HepG2 (cell line): ENCODE measurements around the gene OTOP3.
"Not testable (repeated sequence)": the region's sequence is repeated elsewhere in the genome, so short reads cannot be mapped to it uniquely, and the experiment has no call there.

Experiments used
- KLF15 ChIP-seq: sonication (generic); formaldehyde crosslinking; IDR thresholded peaks from 2 replicates; pipeline ENCODE4 v1.8.1; 2023; ENCODE audit warnings: borderline replicate concordance, mild to moderate bottlenecking, inconsistent platforms, missing genetic modification reagents, mixed read lengths
- TP53 ChIP-seq: sonication (generic); formaldehyde crosslinking; conservative IDR thresholded peaks from 2 replicates; pipeline ENCODE4 v1.4.0; 2020; ENCODE audit warnings: missing genetic modification reagents
- ZNF616 ChIP-seq: sonication (generic); formaldehyde crosslinking; IDR thresholded peaks from 2 replicates; pipeline ENCODE4 v1.5.0; 2020; ENCODE audit warnings: low read depth, mild to moderate bottlenecking, missing genetic modification reagents
- TF ChIP-seq, protein P1 (sequence below): sonication (generic); formaldehyde crosslinking; IDR thresholded peaks from 2 replicates; pipeline ENCODE4; 2020; ENCODE audit warnings: missing genetic modification reagents, mild to moderate bottlenecking, borderline replicate concordance
- TF ChIP-seq, protein P2 (sequence below): sonication (generic); formaldehyde crosslinking; IDR thresholded peaks from 2 replicates; pipeline ENCODE4 v1.5.0; 2020; ENCODE audit warnings: mild to moderate bottlenecking, missing genetic modification reagents, moderate library complexity

DNA sequence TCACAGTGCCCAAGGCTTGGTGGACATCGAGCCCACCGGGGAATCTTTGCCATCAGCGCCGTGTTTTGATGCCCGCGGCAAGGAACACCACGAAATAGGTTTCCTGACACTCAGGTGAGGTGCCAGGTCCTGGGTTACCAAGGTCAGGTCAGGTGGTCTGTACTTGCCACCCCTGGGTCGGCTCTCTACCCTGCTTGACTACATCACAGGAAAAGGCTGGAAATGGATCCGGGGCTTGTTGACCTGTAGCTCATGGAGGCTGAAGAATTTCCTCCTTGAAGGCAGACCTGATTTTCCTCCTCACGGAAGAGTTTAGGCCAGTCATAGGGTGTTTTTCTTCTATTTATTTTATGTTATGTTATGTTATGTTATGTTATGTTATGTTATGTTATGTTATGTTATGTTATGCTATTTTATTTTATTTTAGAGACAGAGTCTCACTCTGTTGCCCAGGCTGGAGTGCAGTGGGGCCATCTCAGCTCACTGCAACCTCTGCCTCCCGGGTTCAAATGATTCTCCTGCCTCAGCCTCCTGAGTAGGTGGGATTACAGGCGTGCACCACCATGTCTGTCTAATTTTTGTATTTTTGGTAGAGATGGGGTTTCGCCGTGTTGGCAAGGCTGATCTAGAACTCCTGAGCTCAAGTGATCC, 47.1 kb downstream of the OTOP3 start:
- not testable (repeated sequence) for TF ChIP-seq KLF15; TP53 (CRISPR knock-in tag); ZNF616 (CRISPR knock-in tag)
- TF ChIP-seq, protein P1, sequence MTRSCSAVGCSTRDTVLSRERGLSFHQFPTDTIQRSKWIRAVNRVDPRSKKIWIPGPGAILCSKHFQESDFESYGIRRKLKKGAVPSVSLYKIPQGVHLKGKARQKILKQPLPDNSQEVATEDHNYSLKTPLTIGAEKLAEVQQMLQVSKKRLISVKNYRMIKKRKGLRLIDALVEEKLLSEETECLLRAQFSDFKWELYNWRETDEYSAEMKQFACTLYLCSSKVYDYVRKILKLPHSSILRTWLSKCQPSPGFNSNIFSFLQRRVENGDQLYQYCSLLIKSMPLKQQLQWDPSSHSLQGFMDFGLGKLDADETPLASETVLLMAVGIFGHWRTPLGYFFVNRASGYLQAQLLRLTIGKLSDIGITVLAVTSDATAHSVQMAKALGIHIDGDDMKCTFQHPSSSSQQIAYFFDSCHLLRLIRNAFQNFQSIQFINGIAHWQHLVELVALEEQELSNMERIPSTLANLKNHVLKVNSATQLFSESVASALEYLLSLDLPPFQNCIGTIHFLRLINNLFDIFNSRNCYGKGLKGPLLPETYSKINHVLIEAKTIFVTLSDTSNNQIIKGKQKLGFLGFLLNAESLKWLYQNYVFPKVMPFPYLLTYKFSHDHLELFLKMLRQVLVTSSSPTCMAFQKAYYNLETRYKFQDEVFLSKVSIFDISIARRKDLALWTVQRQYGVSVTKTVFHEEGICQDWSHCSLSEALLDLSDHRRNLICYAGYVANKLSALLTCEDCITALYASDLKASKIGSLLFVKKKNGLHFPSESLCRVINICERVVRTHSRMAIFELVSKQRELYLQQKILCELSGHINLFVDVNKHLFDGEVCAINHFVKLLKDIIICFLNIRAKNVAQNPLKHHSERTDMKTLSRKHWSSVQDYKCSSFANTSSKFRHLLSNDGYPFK (CRISPR knock-in tag) = not testable (repeated sequence)
- TF ChIP-seq, protein P2, sequence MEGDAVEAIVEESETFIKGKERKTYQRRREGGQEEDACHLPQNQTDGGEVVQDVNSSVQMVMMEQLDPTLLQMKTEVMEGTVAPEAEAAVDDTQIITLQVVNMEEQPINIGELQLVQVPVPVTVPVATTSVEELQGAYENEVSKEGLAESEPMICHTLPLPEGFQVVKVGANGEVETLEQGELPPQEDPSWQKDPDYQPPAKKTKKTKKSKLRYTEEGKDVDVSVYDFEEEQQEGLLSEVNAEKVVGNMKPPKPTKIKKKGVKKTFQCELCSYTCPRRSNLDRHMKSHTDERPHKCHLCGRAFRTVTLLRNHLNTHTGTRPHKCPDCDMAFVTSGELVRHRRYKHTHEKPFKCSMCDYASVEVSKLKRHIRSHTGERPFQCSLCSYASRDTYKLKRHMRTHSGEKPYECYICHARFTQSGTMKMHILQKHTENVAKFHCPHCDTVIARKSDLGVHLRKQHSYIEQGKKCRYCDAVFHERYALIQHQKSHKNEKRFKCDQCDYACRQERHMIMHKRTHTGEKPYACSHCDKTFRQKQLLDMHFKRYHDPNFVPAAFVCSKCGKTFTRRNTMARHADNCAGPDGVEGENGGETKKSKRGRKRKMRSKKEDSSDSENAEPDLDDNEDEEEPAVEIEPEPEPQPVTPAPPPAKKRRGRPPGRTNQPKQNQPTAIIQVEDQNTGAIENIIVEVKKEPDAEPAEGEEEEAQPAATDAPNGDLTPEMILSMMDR = not testable (repeated sequence)
